HG03354 (cell line): ENCODE results near the gene SUGT1.
A peak's percentile ranks its signal among the peaks of the same experiment; 100 is the strongest.

Experiments
- ATAC-seq: cut with Tn5 transposase; IDR thresholded peaks from one replicate; pipeline ENCODE4 v1.9.1; 2021; ENCODE audit warnings: mild to moderate bottlenecking; ENCODE audit not compliant: unreplicated experiment, poor library complexity, severe bottlenecking

Gene SUGT1

GRCh38 chr13:52726258-52726657 lies 73.6 kb downstream of the SUGT1 start:
- no peak for ATAC-seq

- no peak for ATAC-seq
These were observed 81.5 kb downstream of the SUGT1 start for GRCh38 chr13:52734075-52734623.

GRCh38 chr13:52736891-52737290 lies 84.3 kb downstream of the SUGT1 start:
- ATAC-seq = no peak

GRCh38 chr13:52737451-52737850 lies 84.8 kb downstream of the SUGT1 start:
- no peak for ATAC-seq

- no peak for ATAC-seq
These were observed 85.3 kb downstream of the SUGT1 start for GRCh38 chr13:52737965-52738364.

GRCh38 chr13:52738719-52739467 lies 86.3 kb downstream of the SUGT1 start:
- peak; percentile 84 for ATAC-seq

GRCh38 chr13:52739468-52740071 lies 86.9 kb downstream of the SUGT1 start, which contains the start of gene CNMD:
Gene CNMD, minus strand, starts transcription at chr13:52739820. Its CDS starts 119 bp downstream, at chr13:52739701.
- no peak for ATAC-seq

- ATAC-seq = no peak
These were observed 90.9 kb downstream of the SUGT1 start for GRCh38 chr13:52743569-52743968.

GRCh38 chr13:52743988-52744387 lies 91.4 kb downstream of the SUGT1 start:
- ATAC-seq = no peak

- ATAC-seq = no peak
These were observed 92.3 kb downstream of the SUGT1 start for GRCh38 chr13:52744842-52745375.

GRCh38 chr13:52746141-52746540 lies 93.5 kb downstream of the SUGT1 start:
- no peak for ATAC-seq

- no peak for ATAC-seq
These were observed 96.8 kb downstream of the SUGT1 start for GRCh38 chr13:52749419-52749818.
